GM23338 (cell line): ENCODE data around the gene NR2C2AP.

Experiments
- CREB1 ChIP-seq: fragments of 250-450 bp; sonication (Bioruptor Pico); IDR thresholded peaks from 2 replicates; pipeline ENCODE4 v1.5.0; 2020; ENCODE audit warnings: low read depth, mild to moderate bottlenecking, moderate library complexity
- CTCF ChIP-seq, 2 experiments: fragments of 200-600 bp in 1 of 2; sonication (generic) in 1 of 2; conservative IDR thresholded peaks; 2 replicates each; pipeline versions ENCODE4 v1.5.1 to v1.6.1; 2016 to 2017; ENCODE audit warnings: antibody characterized with exemption in 2 of 2, low read depth in 2 of 2, mild to moderate bottlenecking in 2 of 2, moderate library complexity in 1 of 2
- EZH2 ChIP-seq: fragments of 200-600 bp; sonication (generic); IDR thresholded peaks from one replicate; pipeline ENCODE4 v1.8.0; 2017; ENCODE audit warnings: antibody characterized with exemption, mild to moderate bottlenecking, low read depth; ENCODE audit not compliant: unreplicated experiment
- EZH2phosphoT487 ChIP-seq: fragments of 200-600 bp; sonication (generic); IDR thresholded peaks from one replicate; pipeline ENCODE4 v1.8.1; 2018; ENCODE audit warnings: antibody characterized with exemption; ENCODE audit not compliant: unreplicated experiment
- POLR2AphosphoS5 ChIP-seq: IDR thresholded peaks from 2 replicates; pipeline ENCODE4 v1.6.1; 2016; ENCODE audit warnings: antibody characterized with exemption, low read depth
- REST ChIP-seq: IDR thresholded peaks from one replicate; pipeline ENCODE4 v1.6.1; 2018; ENCODE audit warnings: antibody characterized with exemption; ENCODE audit not compliant: unreplicated experiment
- STAT1 ChIP-seq: IDR thresholded peaks from one replicate; pipeline ENCODE4 v1.6.1; 2016; ENCODE audit warnings: antibody characterized with exemption; ENCODE audit not compliant: unreplicated experiment
- ZNF114 ChIP-seq: fragments of 250-450 bp; sonication (Bioruptor Pico); IDR thresholded peaks from 2 replicates; pipeline ENCODE4 v1.5.0; 2020; ENCODE audit warnings: mild to moderate bottlenecking, moderate library complexity
- ZNF331 ChIP-seq: fragments of 250-450 bp; sonication (Bioruptor Pico); IDR thresholded peaks from 2 replicates; pipeline ENCODE4 v1.5.0; 2020; ENCODE audit warnings: low read depth, mild to moderate bottlenecking, moderate library complexity

DNA sequence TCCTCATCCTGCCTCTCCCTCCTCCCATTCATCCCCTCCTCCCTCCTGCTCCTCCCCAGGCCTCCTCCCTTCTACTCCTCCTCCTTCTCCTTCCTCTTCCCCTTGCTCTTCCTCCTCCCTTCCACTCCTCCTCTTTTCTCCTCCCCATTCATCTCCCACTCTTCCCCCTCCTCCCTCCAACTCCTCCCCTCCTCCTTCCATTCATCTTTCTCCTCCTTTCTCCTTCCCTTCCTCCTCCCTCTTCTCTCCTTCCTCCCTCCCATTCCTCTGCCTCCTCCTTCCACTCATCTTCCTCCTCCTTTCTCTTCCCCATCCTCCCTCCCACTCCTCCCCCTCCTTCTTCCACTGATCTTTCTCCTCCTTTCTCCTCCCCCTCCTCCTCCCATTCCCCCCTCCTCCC lies 36.5 kb upstream of the NR2C2AP start:
- TF ChIP-seq CTCF (conservative IDR thresholded peaks at IDR 0.05; ENCODE audit: low read depth in 2 of 2) (no peak), ZNF114 (CRISPR knock-in tag) (no peak), REST (no peak), ZNF331 (CRISPR knock-in tag) (no peak), EZH2 (no peak), POLR2AphosphoS5 (no peak), EZH2phosphoT487 (no peak), CREB1 (no peak), STAT1 (no peak)
